Panc1 (cell line): ENCODE data around the gene TNFRSF1B. TPM values are rescaled to one million over a fixed set of nuclear protein-coding genes. Genes with fewer than 3 reads are reported as not detected.

Experiments
- ATAC-seq: fragments of 200-7000 bp; cut with Tn5 transposase; 2 replicates; pipeline ENCODE4 v1.9.1; 2020; ENCODE audit warnings: mild to moderate bottlenecking, moderate library complexity
- BruUV-seq: library from RNA; stranded (reverse); fragments of 400-500 nt; replicated peaks from 2 replicates; lab custom pipeline; 2021; lab: Mats Ljungman, UMichigan
- CTCF ChIA-PET: fragments of 300-600 bp; sonication (Branson Sonifier 250); formaldehyde crosslinking; loops from one replicate; lab custom pipeline; 2022; ENCODE audit warnings: antibody characterized with exemption; lab: Charles Lee
- POLR2A ChIA-PET: fragments of 300-600 bp; sonication (Branson Sonifier 250); formaldehyde crosslinking; loops from one replicate; lab custom pipeline; 2022; ENCODE audit warnings: antibody characterized with exemption; lab: Charles Lee
- DNase-seq: peaks from one replicate; pipeline ENCODE4 v3.0.0-alpha.2; 2010; ENCODE audit warnings: low read depth, low spot score
- H3K27ac ChIP-seq: 2 replicates; pipeline ENCODE4 v1.5.1; 2011; ENCODE audit warnings: mild to moderate bottlenecking, low read length, inconsistent platforms
- H3K27me3 ChIP-seq: fragments of 200-500 bp; sonication (Bioruptor generic); 2 replicates; pipeline ENCODE4 v1.6.0; 2014; ENCODE audit warnings: low read length, inconsistent platforms; ENCODE audit not compliant: control insufficient read depth, insufficient read depth
- H3K36me3 ChIP-seq: fragments of 200-500 bp; sonication (Bioruptor generic); 2 replicates; pipeline ENCODE4 v1.5.1; 2014; ENCODE audit warnings: inconsistent platforms, mild to moderate bottlenecking, low read length, moderate library complexity; ENCODE audit not compliant: control insufficient read depth, insufficient read depth
- H3K4me1 ChIP-seq: 2 replicates; pipeline ENCODE4 v1.5.1; 2011; ENCODE audit warnings: inconsistent platforms, mild to moderate bottlenecking, low read length, moderate library complexity; ENCODE audit not compliant: control insufficient read depth, insufficient read depth
- H3K4me3 ChIP-seq, 2 experiments: 2 replicates each; pipeline ENCODE4 v1.5.1; 2011 to 2012; ENCODE audit warnings: low read depth in 2 of 2, low read length in 2 of 2, mild to moderate bottlenecking in 2 of 2, inconsistent platforms in 1 of 2, moderate library complexity in 1 of 2
- H3K9me3 ChIP-seq: fragments of 200-500 bp; sonication (Bioruptor generic); 2 replicates; pipeline ENCODE4 v1.5.1; 2014; ENCODE audit warnings: low read depth, mild to moderate bottlenecking, inconsistent platforms, low read length, moderate library complexity; ENCODE audit not compliant: control insufficient read depth, insufficient read depth
- CTCF ChIP-seq: fragments of 450-650 bp; IDR thresholded peaks from 2 replicates; pipeline ENCODE4 v1.5.1; 2017; ENCODE audit warnings: mild to moderate bottlenecking
- POLR2AphosphoS5 ChIP-seq: IDR thresholded peaks from 2 replicates; pipeline ENCODE4 v1.6.1; 2012; ENCODE audit warnings: mild to moderate bottlenecking, low read depth, low read length, moderate library complexity
- REST ChIP-seq, 2 experiments: IDR thresholded peaks; 2 replicates each; pipeline ENCODE4 v1.6.1; 2011 to 2012; ENCODE audit warnings: low read depth in 2 of 2, control low read depth in 1 of 2, low read length in 1 of 2, mild to moderate bottlenecking in 1 of 2, moderate library complexity in 1 of 2; ENCODE audit not compliant: insufficient read depth in 1 of 2
- SIN3A ChIP-seq: IDR thresholded peaks from 2 replicates; pipeline ENCODE4 v1.6.1; 2012; ENCODE audit warnings: low read depth, mild to moderate bottlenecking, low read length, moderate library complexity, borderline replicate concordance; ENCODE audit not compliant: insufficient read depth
- TCF7L2 ChIP-seq: IDR thresholded peaks from 2 replicates; pipeline ENCODE4 v1.6.1; 2011; ENCODE audit warnings: mild to moderate bottlenecking, low read depth, low read length, inconsistent platforms
- in situ Hi-C: cut with HindIII; loops from 2 replicates; pipeline ENCODE4 v1.10.0; 2016; ENCODE audit warnings: low sequenced_read_pairs, low pct_unique_long_range_greater_than_20kb
- intact Hi-C: fragments of 100-400 bp; cut with micrococcal nuclease; formaldehyde crosslinking; loops from one replicate; pipeline ENCODE4 v1.10.0; 2022; ENCODE audit not compliant: unreplicated experiment
- total RNA-seq: library from RNA; stranded (reverse); gene quantifications from one replicate; pipeline ENCODE4 v1.2.1, GENCODE V29; 2021; ENCODE audit not compliant: unreplicated experiment

The TNFRSF1B gene
- total RNA-seq, 1 experiment from 2014 or later, result 18.8 TPM

- no peak for DNase-seq
- BruUV-seq, result no TSS peak
- H3K27me3 ChIP-seq, result no peaks in the 10 kb centered on the region
- no peak overlapping the region for H3K27ac ChIP-seq
- in situ Hi-C loops (no loop called here), intact Hi-C loops (no loop called here)
- no peak overlapping the region for H3K4me3 ChIP-seq
- ChIA-PET CTCF (interaction anchor here (0.5 kb wide), 1 partner anchor 72 kb away, joined by 5 read pairs; no protein-coding TSS in a partner anchor), POLR2A (no interaction called here)
- H3K9me3 ChIP-seq, result no peaks in the 10 kb centered on the region
- no peaks in the 10 kb centered on the region for H3K36me3 ChIP-seq
- H3K4me1 ChIP-seq, result peaks cover 8% of the 10 kb centered on the region; the same call in 1 of the 2 replicates
- TF ChIP-seq SIN3A (no peak), TCF7L2 (no peak), POLR2AphosphoS5 (no peak), REST (IDR thresholded peaks at IDR 0.05; ENCODE audit: insufficient read depth in 1 of 2, low read depth in 2 of 2, low read length in 1 of 2) (no peak), CTCF (no peak)
- no peak for ATAC-seq
Measured at GRCh38 chr1:12204754-12205658, 38.2 kb downstream of the TNFRSF1B start.

- no peak for DNase-seq
- no TSS peak for BruUV-seq
- ATAC-seq, result no peak
Measured at GRCh38 chr1:12206238-12206637, 39.4 kb downstream of the TNFRSF1B start.

More at GRCh38 chr1:12206238-12206637, 39.4 kb downstream of the TNFRSF1B start:
- Histone ChIP-seq H3K4me1 (peaks cover 8% of the 10 kb centered on the region; the same call in 1 of the 2 replicates), H3K4me3 (no peak overlapping the region), H3K36me3 (no peaks in the 10 kb centered on the region), H3K9me3 (no peaks in the 10 kb centered on the region), H3K27me3 (no peaks in the 10 kb centered on the region), H3K27ac (no peak overlapping the region)
- ChIA-PET CTCF (interaction anchor here (0.7 to 2.9 kb wide), 2 partner anchors 28 to 82 kb away, joined by 14 to 19 read pairs; no protein-coding TSS in a partner anchor), POLR2A (no interaction called here)
- no peak for TF ChIP-seq CTCF
- no peak for TF ChIP-seq REST (IDR thresholded peaks at IDR 0.05; ENCODE audit: insufficient read depth in 1 of 2, low read depth in 2 of 2, low read length in 1 of 2)
- TF ChIP-seq SIN3A, result no peak
- TF ChIP-seq POLR2AphosphoS5, result no peak
- no peak for TF ChIP-seq TCF7L2
- in situ Hi-C loops, result no loop called here
- intact Hi-C loops, result no loop called here
